Spleen (tissue), 11 donors: ENCODE measurements around the gene NT5E. TPM values are rescaled to one million over a fixed set of nuclear protein-coding genes. Genes with fewer than 3 reads are reported as not detected.

Source experiments
- DNase-seq: peaks from one replicate; pipeline ENCODE4 v3.0.0-alpha.2; 2020
- H3K27ac ChIP-seq, 8 donors: fragments of 200-600 bp; sonication (generic) in 7 of 8; 1 replicate in 4 of 8; 2 replicates in 4 of 8; pipeline versions ENCODE4 v1.5.0 to v1.8.0; 2016 to 2021; ENCODE audit warnings: inconsistent platforms in 4 of 8, mild to moderate bottlenecking in 4 of 8, moderate library complexity in 1 of 8
- H3K27me3 ChIP-seq, 7 donors: fragments of 200-600 bp; sonication (generic) in 6 of 7; replicated peaks in 1 of 7; 1 replicate in 4 of 7; 2 replicates in 3 of 7; pipeline versions ENCODE4 v1.5.0 to v1.8.0; 2016 to 2021; ENCODE audit warnings: inconsistent platforms in 3 of 7, mild to moderate bottlenecking in 1 of 7
- H3K36me3 ChIP-seq, 6 donors: fragments of 200-600 bp; sonication (generic) in 5 of 6; 1 replicate in 4 of 6; 2 replicates in 2 of 6; pipeline versions ENCODE4 v1.5.0 to v1.8.0; 2016 to 2021; ENCODE audit warnings: inconsistent platforms in 2 of 6
- H3K4me1 ChIP-seq, 6 donors: fragments of 200-600 bp; sonication (generic) in 5 of 6; 1 replicate in 3 of 6; 2 replicates in 3 of 6; pipeline versions ENCODE4 v1.5.0 to v1.8.0; 2016 to 2021; ENCODE audit warnings: inconsistent platforms in 3 of 6
- H3K4me3 ChIP-seq, 8 donors: fragments of 200-600 bp; sonication (generic) in 7 of 8; 1 replicate in 4 of 8; 2 replicates in 4 of 8; pipeline versions ENCODE4 v1.5.0 to v1.8.0; 2016 to 2021; ENCODE audit warnings: inconsistent platforms in 4 of 8, mild to moderate bottlenecking in 4 of 8, moderate library complexity in 2 of 8
- H3K9me3 ChIP-seq, 8 donors: fragments of 200-600 bp; sonication (generic) in 7 of 8; 1 replicate in 4 of 8; 2 replicates in 4 of 8; pipeline versions ENCODE4 v1.5.0 to v1.8.0; 2016 to 2021; ENCODE audit warnings: inconsistent platforms in 4 of 8
- CTCF ChIP-seq, 11 experiments: fragments of 200-600 bp in 7 of 11; fragments of 450-650 bp in 4 of 11; sonication (generic) in 4 of 11; IDR thresholded peaks in 8 of 11; conservative IDR thresholded peaks in 3 of 11; 1 replicate in 7 of 11; 2 replicates in 4 of 11; pipeline versions ENCODE4 v1.4.0 to v1.8.0; 2016 to 2021; ENCODE audit warnings: antibody characterized with exemption in 11 of 11, inconsistent platforms in 4 of 11, mild to moderate bottlenecking in 1 of 11
- POLR2A ChIP-seq, 3 donors: fragments of 450-650 bp; IDR thresholded peaks; one replicate each; pipeline ENCODE4 v1.5.1; 2017; ENCODE audit warnings: antibody characterized with exemption in 3 of 3, mild to moderate bottlenecking in 1 of 3
- POLR2AphosphoS5 ChIP-seq, 3 donors: sonication (generic); formaldehyde crosslinking; IDR thresholded peaks; one replicate each; pipeline ENCODE4 v1.5.1; 2017; ENCODE audit warnings: antibody characterized with exemption in 3 of 3
- WGBS, 5 donors: extraction: QIAGEN DNeasy Blood & Tissue Kit in 3 of 5; methylation state at CpG; one replicate each; pipeline versions ENCODE4 v1.1.5 to v1.1.7; 2013 to 2018; 5-methylcytosine and 5-hydroxymethylcytosine counted together
- intact Hi-C: fragments of 100-400 bp; cut with DNase I; formaldehyde crosslinking; loops from one replicate; pipeline ENCODE4 v1.15.0; 2023; ENCODE audit warnings: low total_unique reads
- polyA plus RNA-seq, 3 donors: library from polyadenylated mRNA; stranded (reverse); fragments of 200-250 nt; gene quantifications; one replicate each; pipeline ENCODE4 v1.2.1, GENCODE V29; 2013
- total RNA-seq, 7 donors: library from RNA; depleted of rRNA in 3 of 7; stranded (reverse); fragments of >200 nt in 3 of 7; fragmentation: NEBNext Ultra II Directional in 4 of 7; extraction: Animal tissue kit (Norgen Biotek cat#: 25700) in 4 of 7; gene quantifications; one replicate each; pipeline versions ENCODE4 v1.1.0 to v1.2.1, GENCODE V29; 2016 to 2021
- donor health status: healthy with polysubstance abuse.
- donor health status: DM: no; HTN: no; CAD: no; lungs with moderate emphysema.
- donor health status: DM: no; HTN: no; CAD: no.
- donor health status: Bipolar disorder and iron deficiency.
- donor health status: healthy.
- donor health status: DM: no; HTN: no; CAD: no.
- donor health status: DM: yes; HTN: yes; CAD: no.

Gene NT5E
- total and polyA plus RNA-seq, 10 donors, result 8.4 to 32.2 (median 19.1) TPM

GRCh38 chr6:85405175-85405852 lies 44.6 kb upstream of the NT5E start:
- intact Hi-C loops, result no loop called here
- no peak for DNase-seq
- H3K27ac ChIP-seq, result no peak overlapping the region
- TF ChIP-seq POLR2A (IDR thresholded peaks at IDR 0.05), result no peak
- no peak for TF ChIP-seq POLR2AphosphoS5 (IDR thresholded peaks at IDR 0.05)
- TF ChIP-seq CTCF (IDR thresholded peaks at IDR 0.05 in 8 of 11, conservative IDR thresholded peaks at IDR 0.05 in 3 of 11), result no peak
- no peaks in the 10 kb centered on the region for H3K27me3 ChIP-seq
- 38 to 53% (median 48%) methylated on average over 3 of the region's 3 CpGs for WGBS, 5 donors
- H3K4me1 ChIP-seq, result peaks cover 0 to 26% (median 16%) of the 10 kb centered on the region in 6 donors
- no peak overlapping the region for H3K4me3 ChIP-seq
- no peaks in the 10 kb centered on the region for H3K9me3 ChIP-seq
- H3K36me3 ChIP-seq, result no peaks in the 10 kb centered on the region

- intact Hi-C loops, result no loop called here
- no peak for DNase-seq
Measured at GRCh38 chr6:85405853-85406198, 44.1 kb upstream of the NT5E start.

GRCh38 chr6:85406641-85407075 lies 43.2 kb upstream of the NT5E start:
- DNase-seq, result no peak
- Histone ChIP-seq H3K27ac (no peak overlapping the region), H3K9me3 (no peaks in the 10 kb centered on the region), H3K4me3 (no peak overlapping the region), H3K4me1 (peaks cover 0 to 20% (median 11%) of the 10 kb centered on the region in 6 donors), H3K36me3 (no peaks in the 10 kb centered on the region), H3K27me3 (no peaks in the 10 kb centered on the region)
- TF ChIP-seq POLR2A (IDR thresholded peaks at IDR 0.05) (no peak), POLR2AphosphoS5 (IDR thresholded peaks at IDR 0.05) (no peak), CTCF (IDR thresholded peaks at IDR 0.05 in 8 of 11, conservative IDR thresholded peaks at IDR 0.05 in 3 of 11) (no peak)
- intact Hi-C loops, result no loop called here
- 71 to 94% (median 74%) methylated on average over 5 of the region's 5 CpGs for WGBS, 5 donors

More at GRCh38 chr6:85405853-85406198, 44.1 kb upstream of the NT5E start:
- no peaks in the 10 kb centered on the region for H3K36me3 ChIP-seq
- H3K27ac ChIP-seq, result no peak overlapping the region
- no peak overlapping the region for H3K4me3 ChIP-seq
- no peaks in the 10 kb centered on the region for H3K27me3 ChIP-seq
- 57 to 73% (median 61%) methylated on average over 2 of the region's 2 CpGs for WGBS, 5 donors
- H3K9me3 ChIP-seq, result no peaks in the 10 kb centered on the region
- TF ChIP-seq POLR2AphosphoS5 (IDR thresholded peaks at IDR 0.05) (no peak), POLR2A (IDR thresholded peaks at IDR 0.05) (no peak), CTCF (IDR thresholded peaks at IDR 0.05 in 8 of 11, conservative IDR thresholded peaks at IDR 0.05 in 3 of 11) (no peak)
- H3K4me1 ChIP-seq, result peaks cover 0 to 26% (median 16%) of the 10 kb centered on the region in 6 donors

GRCh38 chr6:85408039-85408438 lies 41.8 kb upstream of the NT5E start:
- TF ChIP-seq CTCF (IDR thresholded peaks at IDR 0.05 in 8 of 11, conservative IDR thresholded peaks at IDR 0.05 in 3 of 11) (no peak), POLR2A (IDR thresholded peaks at IDR 0.05) (no peak), POLR2AphosphoS5 (IDR thresholded peaks at IDR 0.05) (no peak)
- intact Hi-C loops, result no loop called here
- Histone ChIP-seq H3K27ac (no peak overlapping the region), H3K4me3 (no peak overlapping the region), H3K4me1 (peaks cover 0 to 10% (median 6%) of the 10 kb centered on the region in 6 donors), H3K9me3 (no peaks in the 10 kb centered on the region), H3K36me3 (no peaks in the 10 kb centered on the region), H3K27me3 (no peaks in the 10 kb centered on the region)
- DNase-seq, result no peak
- 84 to 92% (median 89%) methylated on average over 2 of the region's 2 CpGs for WGBS, 5 donors
